ENCODE data around the gene TMOD4.

Gene TMOD4

DNA sequence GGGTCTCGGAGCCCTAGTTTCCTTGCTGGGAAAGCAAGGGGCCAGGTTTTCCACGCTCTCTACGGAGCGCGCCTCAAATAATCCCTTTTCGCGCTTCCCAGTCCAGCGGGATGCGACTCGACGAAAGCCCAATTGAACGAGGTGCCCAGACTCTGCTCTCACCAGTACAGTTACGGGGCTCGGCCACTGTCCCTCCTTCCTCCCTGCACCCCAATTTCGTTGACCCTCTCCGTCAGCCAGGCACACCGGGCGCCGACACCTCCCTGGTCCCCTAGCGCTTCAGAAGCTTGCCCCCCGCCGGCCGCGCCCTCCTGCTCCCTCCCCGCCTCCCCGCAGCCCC is 29.7 kb downstream of the TMOD4 start:
- TF ChIP-seq, protein P1, sequence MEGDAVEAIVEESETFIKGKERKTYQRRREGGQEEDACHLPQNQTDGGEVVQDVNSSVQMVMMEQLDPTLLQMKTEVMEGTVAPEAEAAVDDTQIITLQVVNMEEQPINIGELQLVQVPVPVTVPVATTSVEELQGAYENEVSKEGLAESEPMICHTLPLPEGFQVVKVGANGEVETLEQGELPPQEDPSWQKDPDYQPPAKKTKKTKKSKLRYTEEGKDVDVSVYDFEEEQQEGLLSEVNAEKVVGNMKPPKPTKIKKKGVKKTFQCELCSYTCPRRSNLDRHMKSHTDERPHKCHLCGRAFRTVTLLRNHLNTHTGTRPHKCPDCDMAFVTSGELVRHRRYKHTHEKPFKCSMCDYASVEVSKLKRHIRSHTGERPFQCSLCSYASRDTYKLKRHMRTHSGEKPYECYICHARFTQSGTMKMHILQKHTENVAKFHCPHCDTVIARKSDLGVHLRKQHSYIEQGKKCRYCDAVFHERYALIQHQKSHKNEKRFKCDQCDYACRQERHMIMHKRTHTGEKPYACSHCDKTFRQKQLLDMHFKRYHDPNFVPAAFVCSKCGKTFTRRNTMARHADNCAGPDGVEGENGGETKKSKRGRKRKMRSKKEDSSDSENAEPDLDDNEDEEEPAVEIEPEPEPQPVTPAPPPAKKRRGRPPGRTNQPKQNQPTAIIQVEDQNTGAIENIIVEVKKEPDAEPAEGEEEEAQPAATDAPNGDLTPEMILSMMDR (IDR thresholded peaks at IDR 0.05; ENCODE audit: extremely low read depth, missing control alignments), result no peak

DNA sequence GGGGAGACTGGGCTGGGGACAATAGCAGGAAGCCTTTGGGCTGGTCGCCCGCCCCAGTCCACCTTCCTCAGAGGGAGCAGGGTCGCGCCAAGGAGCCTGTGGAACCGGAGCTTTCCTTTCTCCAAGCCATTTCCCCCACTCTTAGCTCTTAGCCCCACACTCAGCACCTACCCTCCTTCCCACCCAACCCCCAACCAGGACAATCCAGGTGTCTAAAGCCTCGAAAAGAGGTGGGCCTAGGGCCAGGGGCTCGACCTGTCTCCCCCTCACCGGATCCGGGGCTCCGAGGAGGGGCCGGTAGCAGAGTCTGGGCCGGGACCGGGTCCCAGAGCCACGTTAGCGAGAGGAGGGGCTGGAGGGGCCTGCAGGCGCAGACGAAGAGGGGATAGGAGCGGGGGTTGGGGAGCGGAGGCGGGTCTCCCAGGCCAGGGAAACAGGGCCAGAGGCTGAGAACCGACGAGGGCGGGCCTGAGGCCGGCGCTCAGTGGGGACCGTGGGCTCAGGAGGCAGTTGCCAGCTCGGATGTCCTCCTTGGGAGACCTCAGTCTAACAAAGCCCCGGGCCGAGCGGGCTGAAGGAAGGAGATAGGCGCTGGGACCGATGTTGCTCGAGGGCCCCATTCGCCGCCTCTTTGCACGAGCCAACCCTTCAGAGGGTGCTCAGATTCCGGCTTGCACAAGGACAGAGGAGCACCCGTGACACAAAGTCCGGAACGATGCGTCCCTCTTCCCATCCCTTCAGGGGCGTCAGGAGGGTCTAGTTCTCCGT is 30.3 kb downstream of the TMOD4 start:
- TF ChIP-seq, protein P1 (IDR thresholded peaks at IDR 0.05; ENCODE audit: extremely low read depth, missing control alignments), result no peak
- DNase-seq (ENCODE audit: low spot score), result no peak

More for the DNA sequence above, 29.7 kb downstream of the TMOD4 start:
- DNase-seq (ENCODE audit: low spot score), result no peak

DNA sequence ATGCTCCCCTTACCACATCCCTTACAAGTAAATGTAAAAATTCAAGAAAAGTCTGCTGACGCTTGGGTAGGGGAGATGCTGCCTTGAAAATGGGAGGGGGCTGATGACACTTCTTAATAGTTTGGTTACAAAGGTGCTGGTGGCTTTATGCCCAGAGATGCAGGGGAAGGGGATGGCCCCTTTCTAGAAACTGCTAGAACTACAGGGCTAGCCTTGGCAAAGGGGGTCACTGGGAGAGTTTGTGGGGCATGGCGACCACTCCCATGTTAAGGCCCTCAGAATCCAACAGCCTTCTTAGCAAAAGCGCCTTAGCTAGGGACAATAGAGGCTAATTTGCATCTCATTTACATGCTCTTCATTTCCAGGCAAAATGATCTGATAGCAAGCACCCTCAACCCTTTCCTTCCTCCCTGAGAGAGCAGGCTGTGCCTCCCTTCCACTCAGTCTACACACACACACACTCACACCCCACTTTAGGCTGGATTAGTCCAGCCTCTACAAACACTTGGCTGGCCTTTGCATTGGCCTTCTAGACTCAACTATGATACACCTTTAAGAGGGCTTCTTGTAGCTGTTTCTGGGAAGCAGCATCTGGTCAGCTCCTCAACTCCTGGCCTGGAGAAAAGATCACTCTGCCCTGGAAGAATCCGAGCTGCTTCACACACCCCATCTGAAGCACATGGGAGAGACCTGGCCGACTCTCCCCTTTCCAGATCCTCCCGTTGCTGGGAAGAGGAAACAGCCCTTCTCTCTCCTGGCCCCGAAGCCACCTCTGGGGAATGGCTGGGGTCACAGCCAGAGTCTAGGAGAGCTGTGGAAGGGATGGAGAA is 31.1 kb downstream of the TMOD4 start:
- TF ChIP-seq, protein P1 (IDR thresholded peaks at IDR 0.05; ENCODE audit: extremely low read depth, missing control alignments), result no peak
- no peak for DNase-seq (ENCODE audit: low spot score)

DNA sequence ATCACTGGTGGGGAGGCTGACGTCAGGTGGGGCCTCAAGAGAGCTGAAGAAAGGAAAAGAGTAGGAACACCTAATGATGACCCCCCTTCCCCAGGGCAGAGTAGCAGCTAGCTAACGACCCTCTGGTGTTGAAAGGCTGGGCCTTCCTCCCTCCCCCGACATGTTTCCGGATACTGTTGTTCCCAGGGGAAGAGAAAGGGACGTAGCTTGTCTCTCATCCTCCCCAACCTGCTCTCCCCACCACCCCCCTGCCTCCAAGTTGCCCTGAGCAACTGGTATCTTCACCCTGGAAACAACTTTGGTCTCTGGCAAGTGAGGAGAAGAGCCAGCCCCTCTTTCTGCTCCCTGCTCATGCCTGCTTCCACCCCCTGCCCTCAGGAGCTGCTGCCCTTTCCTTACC is 31.8 kb downstream of the TMOD4 start:
- no peak for DNase-seq (ENCODE audit: low spot score)
- TF ChIP-seq, protein P1 (IDR thresholded peaks at IDR 0.05; ENCODE audit: extremely low read depth, missing control alignments), result no peak

DNA sequence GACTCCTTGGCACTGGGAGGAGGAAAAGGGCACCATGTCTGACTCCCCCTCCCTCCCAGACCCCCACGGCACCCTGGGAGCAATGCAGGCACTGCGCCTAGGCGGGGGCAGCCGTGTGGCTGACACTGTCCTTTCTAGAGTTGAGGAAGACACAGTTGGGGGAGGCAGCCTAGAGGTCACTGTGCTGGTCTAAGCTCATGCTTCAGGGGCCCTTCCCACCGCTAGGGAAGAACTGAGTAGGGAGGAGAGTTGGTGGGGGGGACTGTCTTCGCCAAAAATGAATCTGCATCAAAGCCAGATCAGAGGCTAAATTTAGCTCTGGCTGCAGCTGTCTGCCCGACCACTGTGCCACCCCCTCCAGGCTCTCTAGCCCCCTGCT is 32.7 kb downstream of the TMOD4 start:
- DNase-seq (ENCODE audit: low spot score), result no peak
- TF ChIP-seq, protein P1 (IDR thresholded peaks at IDR 0.05; ENCODE audit: extremely low read depth, missing control alignments), result no peak

DNA sequence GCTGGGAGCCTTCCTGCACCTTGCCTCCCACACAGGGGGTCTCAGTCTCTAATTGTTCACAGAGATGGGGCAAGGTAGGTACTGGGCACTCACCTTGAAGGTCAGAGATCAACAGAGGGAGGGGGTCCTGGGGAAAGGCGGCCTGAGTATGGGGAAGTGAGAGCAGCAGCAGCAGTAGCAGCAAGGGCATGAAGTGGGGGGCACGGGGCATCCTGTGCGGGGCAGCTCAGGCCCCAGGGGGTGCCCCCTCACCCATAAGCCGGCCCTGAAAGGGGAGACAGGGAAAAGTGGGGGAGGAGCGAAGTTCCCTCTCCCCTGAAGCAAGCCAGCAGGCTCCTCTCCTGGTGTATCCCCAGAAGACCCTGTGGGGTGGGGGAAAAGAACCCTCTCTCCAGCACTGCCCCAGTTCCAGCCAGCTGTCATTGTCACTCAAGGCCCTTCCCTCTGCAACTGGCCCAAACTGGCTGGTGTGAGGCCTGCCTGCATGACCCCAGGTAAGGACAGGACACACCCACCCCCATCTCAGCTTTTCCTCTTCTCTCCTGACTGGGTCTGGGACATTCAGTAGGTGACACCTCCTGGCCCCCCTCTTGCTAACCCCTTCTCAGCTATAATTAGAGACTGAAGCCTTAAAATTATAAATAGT is 33.2 kb downstream of the TMOD4 start:
- DNase-seq (ENCODE audit: low spot score), result no peak
- TF ChIP-seq, protein P1 (IDR thresholded peaks at IDR 0.05; ENCODE audit: extremely low read depth, missing control alignments), result no peak

DNA sequence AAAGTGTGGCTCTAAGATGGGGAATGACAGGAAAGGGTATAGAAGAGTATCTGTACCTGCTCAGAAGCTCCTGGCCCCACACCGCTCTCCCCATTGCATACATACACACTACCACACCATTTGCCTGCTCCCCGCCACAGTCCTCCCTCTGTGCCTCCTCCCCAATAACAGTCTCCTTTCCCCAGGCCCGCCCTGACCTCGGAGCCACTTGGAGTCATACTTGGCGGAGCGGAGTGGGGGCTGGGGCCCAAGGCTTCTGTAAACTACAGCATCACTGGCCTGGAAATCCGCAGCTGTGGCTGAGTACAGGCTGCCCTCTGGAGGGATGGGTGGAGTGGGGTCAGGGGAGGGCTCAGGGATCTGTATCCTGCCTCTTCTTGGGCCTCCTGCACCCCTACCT is 38.0 kb downstream of the TMOD4 start:
- DNase-seq (ENCODE audit: low spot score), result no peak
- TF ChIP-seq, protein P1 (IDR thresholded peaks at IDR 0.05; ENCODE audit: extremely low read depth, missing control alignments), result no peak
